ENCODE data around the gene PBOV1. TPM values are rescaled to one million over a fixed set of nuclear protein-coding genes. Genes with fewer than 3 reads are reported as not detected.
"Not testable (repeated sequence)": the region's sequence is repeated elsewhere in the genome, so short reads cannot be mapped to it uniquely, and the experiment has no call there.

Gene PBOV1
- total and polyA plus RNA-seq, 12 donors = not detected

DNA sequence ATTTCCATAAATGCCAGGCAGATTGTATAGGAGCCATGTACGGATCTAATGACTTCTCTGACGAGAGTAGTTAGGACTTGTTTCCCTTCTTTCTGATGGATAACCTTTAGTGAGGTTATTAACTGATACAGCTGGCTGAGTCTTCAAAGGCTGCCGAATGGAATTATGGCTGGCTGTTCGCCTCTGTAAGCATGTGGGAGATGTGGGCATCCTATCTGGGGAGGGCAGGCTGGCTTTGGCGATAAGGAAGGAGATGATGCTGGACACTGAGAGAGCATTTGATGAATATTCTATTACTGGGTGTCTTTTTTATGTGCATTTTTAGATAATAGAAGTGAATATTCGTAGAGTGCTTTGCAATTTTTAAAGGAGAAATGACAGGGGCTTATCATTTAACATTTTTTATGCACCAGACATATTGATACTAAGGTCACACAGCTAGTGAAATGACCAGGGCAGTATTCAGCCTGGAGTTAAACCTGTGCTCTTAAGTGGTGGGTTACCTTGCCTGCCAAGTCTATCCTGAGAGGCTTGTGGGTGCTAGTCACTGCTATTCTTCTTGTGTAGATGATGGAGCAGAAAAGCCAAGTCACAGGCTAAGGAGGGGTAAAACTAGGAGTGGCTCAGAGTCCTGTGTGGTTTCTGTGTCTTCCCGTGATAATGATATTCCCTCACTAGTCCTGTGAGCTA lies 3.1 kb downstream of the PBOV1 start:
- no peak for DNase-seq
- no peak overlapping the region for H3K4me3 ChIP-seq
- H3K4me1 ChIP-seq (replicated peaks in 1 of 2) = no peaks in the 10 kb centered on the region
- TF ChIP-seq, protein P1, sequence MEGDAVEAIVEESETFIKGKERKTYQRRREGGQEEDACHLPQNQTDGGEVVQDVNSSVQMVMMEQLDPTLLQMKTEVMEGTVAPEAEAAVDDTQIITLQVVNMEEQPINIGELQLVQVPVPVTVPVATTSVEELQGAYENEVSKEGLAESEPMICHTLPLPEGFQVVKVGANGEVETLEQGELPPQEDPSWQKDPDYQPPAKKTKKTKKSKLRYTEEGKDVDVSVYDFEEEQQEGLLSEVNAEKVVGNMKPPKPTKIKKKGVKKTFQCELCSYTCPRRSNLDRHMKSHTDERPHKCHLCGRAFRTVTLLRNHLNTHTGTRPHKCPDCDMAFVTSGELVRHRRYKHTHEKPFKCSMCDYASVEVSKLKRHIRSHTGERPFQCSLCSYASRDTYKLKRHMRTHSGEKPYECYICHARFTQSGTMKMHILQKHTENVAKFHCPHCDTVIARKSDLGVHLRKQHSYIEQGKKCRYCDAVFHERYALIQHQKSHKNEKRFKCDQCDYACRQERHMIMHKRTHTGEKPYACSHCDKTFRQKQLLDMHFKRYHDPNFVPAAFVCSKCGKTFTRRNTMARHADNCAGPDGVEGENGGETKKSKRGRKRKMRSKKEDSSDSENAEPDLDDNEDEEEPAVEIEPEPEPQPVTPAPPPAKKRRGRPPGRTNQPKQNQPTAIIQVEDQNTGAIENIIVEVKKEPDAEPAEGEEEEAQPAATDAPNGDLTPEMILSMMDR (IDR thresholded peaks at IDR 0.05) = no peak
- TF ChIP-seq POLR2A (IDR thresholded peaks at IDR 0.05) = no peak
- H3K27ac ChIP-seq = no peak overlapping the region
- peaks cover 10% of the 10 kb centered on the region for H3K27me3 ChIP-seq
- intact Hi-C loops (cut with DNase I) = no loop called here
- H3K9me3 ChIP-seq (replicated peaks in 1 of 3) = no peaks in the 10 kb centered on the region
- no peaks in the 10 kb centered on the region for H3K36me3 ChIP-seq (replicated peaks in 1 of 2)
- WGBS, 4 donors = 37 to 50% (median 41%) methylated on average over 7 of the region's 7 CpGs

DNA sequence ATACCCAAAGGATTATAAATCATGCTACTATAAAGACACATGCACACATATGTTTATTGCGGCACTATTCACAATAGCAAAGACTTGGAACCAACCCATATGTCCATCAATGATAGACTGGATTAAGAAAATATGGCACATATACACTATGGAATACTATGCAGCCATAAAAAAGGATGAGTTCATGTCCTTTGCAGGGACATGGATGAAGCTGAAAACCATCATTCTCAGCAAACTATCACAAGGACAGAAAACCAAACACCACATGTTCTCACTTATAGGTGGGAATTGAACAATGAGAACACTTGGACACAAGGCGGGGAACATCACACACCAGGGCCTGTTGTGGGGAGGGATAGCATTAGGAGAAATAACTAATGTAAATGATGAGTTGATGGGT lies 5.8 kb downstream of the PBOV1 start:
- H3K4me1 ChIP-seq (replicated peaks in 1 of 2); H3K9me3 ChIP-seq (replicated peaks in 1 of 3); H3K36me3 ChIP-seq (replicated peaks in 1 of 2); DNase-seq; intact Hi-C loops (cut with DNase I); H3K4me3 ChIP-seq; H3K27ac ChIP-seq: not testable (repeated sequence)
- WGBS, 4 donors = 83 to 97% (median 94%) methylated on average over 2 of the region's 2 CpGs
- peaks cover 14% of the 10 kb centered on the region for H3K27me3 ChIP-seq

DNA sequence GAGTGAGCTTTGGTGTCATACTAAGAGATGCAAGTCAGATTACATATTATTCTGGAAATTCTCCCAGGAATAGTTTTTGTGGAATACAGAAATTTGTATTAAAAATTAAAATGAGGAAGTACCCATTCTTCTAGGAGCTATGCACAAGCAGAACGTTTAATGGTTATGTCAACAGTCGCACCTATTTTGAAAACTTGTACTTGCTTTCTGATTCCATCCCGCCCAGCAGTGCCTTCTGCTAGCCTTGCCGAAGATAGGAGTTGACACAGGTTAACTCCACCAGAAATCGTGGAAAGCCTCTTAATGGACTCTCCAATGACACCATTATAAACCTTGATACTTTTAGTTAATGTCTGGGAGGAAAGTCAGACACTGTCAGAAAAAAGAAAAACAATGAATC lies 6.7 kb downstream of the PBOV1 start:
- Histone ChIP-seq H3K27me3 (peaks cover 8% of the 10 kb centered on the region), H3K4me1 (replicated peaks in 1 of 2) (no peaks in the 10 kb centered on the region), H3K4me3 (no peak overlapping the region), H3K36me3 (replicated peaks in 1 of 2) (no peaks in the 10 kb centered on the region), H3K9me3 (replicated peaks in 1 of 3) (no peaks in the 10 kb centered on the region), H3K27ac (no peak overlapping the region)
- WGBS, 4 donors = 71 to 82% (median 77%) methylated on average over 5 of the region's 5 CpGs
- TF ChIP-seq, protein P1 (IDR thresholded peaks at IDR 0.05) = no peak
- no peak for TF ChIP-seq POLR2A (IDR thresholded peaks at IDR 0.05)
- intact Hi-C loops (cut with DNase I) = no loop called here
- DNase-seq = no peak

DNA sequence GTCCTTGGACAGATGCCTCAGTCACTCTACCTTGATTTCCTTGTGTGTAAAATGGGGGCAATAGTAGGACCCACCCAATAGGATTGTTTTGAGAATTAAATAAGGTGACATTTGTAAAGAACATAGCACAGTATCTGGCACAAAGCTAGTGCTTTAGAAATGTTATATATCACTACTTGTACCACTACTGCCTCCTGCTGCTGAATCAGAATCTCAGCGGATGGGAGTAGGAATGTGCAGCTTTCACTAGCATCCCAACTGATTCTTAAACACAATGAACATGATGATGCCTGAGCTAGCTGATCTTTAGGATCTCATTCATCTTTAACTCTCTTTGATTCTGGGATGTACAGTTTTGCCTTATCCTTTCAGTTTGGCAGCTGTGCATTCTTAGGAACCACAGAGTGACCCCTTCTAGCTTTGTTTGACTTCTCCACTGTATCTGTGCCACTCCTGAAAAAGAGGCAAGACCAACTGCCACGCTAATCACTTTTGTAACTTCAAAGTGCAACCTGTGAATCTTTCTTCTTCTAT lies 7.2 kb downstream of the PBOV1 start:
- H3K9me3 ChIP-seq (replicated peaks in 1 of 3) = no peaks in the 10 kb centered on the region
- peak overlapping the region in 1 of 5 donors; percentile 54 for H3K27ac ChIP-seq
- H3K4me3 ChIP-seq = no peak overlapping the region
- no peaks in the 10 kb centered on the region for H3K36me3 ChIP-seq (replicated peaks in 1 of 2)
- no peaks in the 10 kb centered on the region for H3K4me1 ChIP-seq (replicated peaks in 1 of 2)
- TF ChIP-seq, protein P1 (IDR thresholded peaks at IDR 0.05) = no peak
- TF ChIP-seq POLR2A (IDR thresholded peaks at IDR 0.05) = no peak
- WGBS, 4 donors = 67 to 80% (median 73%) methylated on average over 2 of the region's 2 CpGs
- H3K27me3 ChIP-seq = peaks cover 6% of the 10 kb centered on the region
- DNase-seq = no peak
- intact Hi-C loops (cut with DNase I) = no loop called here

DNA sequence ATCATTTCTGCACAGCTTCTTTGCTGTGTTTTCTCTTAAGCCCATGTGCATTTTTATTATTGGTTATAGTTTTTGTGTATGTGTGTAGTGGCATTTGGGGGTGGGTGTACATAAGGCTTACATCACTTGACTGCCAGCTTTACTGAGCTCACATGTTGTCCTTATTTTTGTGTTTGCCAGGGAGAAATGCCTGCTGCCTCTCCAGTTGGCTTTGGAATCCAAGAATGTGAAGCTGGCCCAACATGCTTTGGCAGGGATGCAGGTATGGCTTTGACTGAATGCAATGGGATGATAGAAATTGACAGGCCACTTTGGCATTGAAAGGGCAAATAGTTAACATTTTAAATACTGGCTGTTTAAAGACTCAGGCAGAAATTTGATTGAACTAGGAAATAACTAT lies 11.4 kb downstream of the PBOV1 start:
- no peak for TF ChIP-seq POLR2A (IDR thresholded peaks at IDR 0.05)
- TF ChIP-seq, protein P1 (IDR thresholded peaks at IDR 0.05) = no peak
- intact Hi-C loops (cut with DNase I) = no loop called here
- H3K27me3 ChIP-seq = peaks cover 6% of the 10 kb centered on the region

More for the DNA sequence above, 11.4 kb downstream of the PBOV1 start:
- Histone ChIP-seq H3K36me3 (replicated peaks in 1 of 2) (no peaks in the 10 kb centered on the region), H3K9me3 (replicated peaks in 1 of 3) (no peaks in the 10 kb centered on the region), H3K4me3 (no peak overlapping the region), H3K27ac (no peak overlapping the region), H3K4me1 (replicated peaks in 1 of 2) (no peaks in the 10 kb centered on the region)
- no peak for DNase-seq
